Loucy (cell line): ENCODE data around the gene NAA35.

Experiments
- EZH2phosphoT487 ChIP-seq: fragments of 200-600 bp; IDR thresholded peaks from 2 replicates; pipeline ENCODE4 v1.6.1; 2018; ENCODE audit warnings: antibody characterized with exemption, mild to moderate bottlenecking, moderate library complexity, borderline replicate concordance
- TF ChIP-seq, protein P1 (sequence below): fragments of 200-600 bp; sonication (generic); conservative IDR thresholded peaks from 2 replicates; pipeline ENCODE4 v1.5.1; 2014; ENCODE audit warnings: mild to moderate bottlenecking, antibody characterized with exemption, low read length

DNA sequence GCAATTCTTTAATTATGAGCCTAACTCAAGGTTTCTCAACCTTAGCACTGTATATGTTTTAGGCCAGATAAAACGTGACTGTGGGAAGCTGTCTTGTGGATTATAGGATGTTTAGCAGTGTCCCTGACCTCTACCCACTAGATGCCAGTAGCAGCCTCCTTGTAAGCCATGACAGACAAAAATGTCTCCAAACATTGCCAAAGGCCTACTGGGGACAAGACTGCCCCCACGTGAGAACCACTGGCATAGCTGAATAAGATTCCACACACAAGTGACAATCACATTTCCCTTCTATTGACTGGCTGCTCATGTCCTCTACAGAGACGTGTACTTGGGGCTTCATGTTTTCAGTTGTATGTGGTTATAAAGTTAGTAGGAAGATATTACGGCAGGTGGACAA, 103.1 kb downstream of the NAA35 start:
- TF ChIP-seq EZH2phosphoT487: no peak
- TF ChIP-seq, protein P1, sequence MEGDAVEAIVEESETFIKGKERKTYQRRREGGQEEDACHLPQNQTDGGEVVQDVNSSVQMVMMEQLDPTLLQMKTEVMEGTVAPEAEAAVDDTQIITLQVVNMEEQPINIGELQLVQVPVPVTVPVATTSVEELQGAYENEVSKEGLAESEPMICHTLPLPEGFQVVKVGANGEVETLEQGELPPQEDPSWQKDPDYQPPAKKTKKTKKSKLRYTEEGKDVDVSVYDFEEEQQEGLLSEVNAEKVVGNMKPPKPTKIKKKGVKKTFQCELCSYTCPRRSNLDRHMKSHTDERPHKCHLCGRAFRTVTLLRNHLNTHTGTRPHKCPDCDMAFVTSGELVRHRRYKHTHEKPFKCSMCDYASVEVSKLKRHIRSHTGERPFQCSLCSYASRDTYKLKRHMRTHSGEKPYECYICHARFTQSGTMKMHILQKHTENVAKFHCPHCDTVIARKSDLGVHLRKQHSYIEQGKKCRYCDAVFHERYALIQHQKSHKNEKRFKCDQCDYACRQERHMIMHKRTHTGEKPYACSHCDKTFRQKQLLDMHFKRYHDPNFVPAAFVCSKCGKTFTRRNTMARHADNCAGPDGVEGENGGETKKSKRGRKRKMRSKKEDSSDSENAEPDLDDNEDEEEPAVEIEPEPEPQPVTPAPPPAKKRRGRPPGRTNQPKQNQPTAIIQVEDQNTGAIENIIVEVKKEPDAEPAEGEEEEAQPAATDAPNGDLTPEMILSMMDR: peak; percentile 63
